Measurements from ENCODE around the gene PMAIP1.

DNA sequence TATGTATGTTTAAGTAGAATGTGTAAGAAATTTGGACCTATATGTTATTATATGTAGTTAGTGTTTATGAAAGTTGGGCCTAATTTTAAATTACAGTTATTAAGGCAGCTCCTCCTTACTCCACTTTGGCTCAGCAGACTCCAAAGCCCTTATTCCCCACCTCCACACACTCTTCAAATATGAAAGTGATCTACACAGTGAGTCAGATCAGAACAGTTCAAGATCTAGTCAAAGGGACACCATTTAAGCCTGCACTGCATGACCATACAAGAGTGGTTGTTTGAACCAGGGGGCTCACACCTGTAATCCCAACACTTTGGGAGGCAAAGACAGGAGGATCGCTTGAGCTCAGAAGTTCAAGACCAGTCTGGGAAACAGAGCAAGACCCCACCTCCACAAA is 21.2 kb upstream of the PMAIP1 start:
- no peak for TF ChIP-seq POLR2A (IDR thresholded peaks at IDR 0.05)
- TF ChIP-seq, protein P1, sequence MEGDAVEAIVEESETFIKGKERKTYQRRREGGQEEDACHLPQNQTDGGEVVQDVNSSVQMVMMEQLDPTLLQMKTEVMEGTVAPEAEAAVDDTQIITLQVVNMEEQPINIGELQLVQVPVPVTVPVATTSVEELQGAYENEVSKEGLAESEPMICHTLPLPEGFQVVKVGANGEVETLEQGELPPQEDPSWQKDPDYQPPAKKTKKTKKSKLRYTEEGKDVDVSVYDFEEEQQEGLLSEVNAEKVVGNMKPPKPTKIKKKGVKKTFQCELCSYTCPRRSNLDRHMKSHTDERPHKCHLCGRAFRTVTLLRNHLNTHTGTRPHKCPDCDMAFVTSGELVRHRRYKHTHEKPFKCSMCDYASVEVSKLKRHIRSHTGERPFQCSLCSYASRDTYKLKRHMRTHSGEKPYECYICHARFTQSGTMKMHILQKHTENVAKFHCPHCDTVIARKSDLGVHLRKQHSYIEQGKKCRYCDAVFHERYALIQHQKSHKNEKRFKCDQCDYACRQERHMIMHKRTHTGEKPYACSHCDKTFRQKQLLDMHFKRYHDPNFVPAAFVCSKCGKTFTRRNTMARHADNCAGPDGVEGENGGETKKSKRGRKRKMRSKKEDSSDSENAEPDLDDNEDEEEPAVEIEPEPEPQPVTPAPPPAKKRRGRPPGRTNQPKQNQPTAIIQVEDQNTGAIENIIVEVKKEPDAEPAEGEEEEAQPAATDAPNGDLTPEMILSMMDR (IDR thresholded peaks at IDR 0.05): no peak
